ENCODE results near the gene ADAP1.
"Not testable (repeated sequence)": the region's sequence is repeated elsewhere in the genome, so short reads cannot be mapped to it uniquely, and the experiment has no call there.

Gene ADAP1

DNA sequence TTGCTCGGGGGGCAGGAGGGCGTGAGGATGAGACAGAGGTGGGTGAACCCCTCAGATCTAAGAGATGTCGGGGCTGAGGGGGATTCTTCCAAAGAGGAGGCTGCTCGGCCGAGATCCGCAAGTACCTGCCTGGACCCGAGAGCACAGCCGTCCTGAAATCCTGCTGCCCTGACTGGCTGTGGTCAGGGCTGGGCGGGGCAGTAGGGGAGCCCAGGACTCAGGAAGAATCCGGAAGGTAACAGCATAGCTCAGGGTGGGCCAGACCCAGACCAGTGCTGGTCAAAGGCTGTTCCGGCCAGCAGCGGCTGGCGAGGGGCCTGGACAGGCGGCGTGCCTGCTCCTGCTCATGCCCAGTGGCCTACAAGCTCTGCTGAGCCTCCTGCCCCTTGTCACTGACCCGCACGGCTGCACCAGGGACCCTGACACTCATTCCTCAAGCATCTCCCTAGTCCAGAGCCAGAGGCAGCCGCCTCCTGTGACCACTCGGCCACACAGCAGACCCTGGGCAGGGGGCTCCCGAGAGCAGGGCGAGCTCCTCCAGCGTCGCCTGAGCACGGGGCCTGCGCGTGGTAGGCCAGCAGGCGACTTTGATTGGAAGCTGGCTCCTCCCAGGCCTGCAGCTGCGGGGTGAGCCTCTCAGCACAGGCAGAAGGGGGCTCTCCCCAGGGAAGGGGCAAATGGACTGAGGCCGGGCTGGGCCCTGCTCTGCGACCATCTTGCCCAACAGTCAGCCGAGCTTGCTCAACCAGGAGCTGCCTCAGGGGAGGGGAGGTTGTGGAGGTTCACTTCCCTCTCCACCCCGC, 3.1 kb upstream of the ADAP1 start:
- DNase-seq = no peak

DNA sequence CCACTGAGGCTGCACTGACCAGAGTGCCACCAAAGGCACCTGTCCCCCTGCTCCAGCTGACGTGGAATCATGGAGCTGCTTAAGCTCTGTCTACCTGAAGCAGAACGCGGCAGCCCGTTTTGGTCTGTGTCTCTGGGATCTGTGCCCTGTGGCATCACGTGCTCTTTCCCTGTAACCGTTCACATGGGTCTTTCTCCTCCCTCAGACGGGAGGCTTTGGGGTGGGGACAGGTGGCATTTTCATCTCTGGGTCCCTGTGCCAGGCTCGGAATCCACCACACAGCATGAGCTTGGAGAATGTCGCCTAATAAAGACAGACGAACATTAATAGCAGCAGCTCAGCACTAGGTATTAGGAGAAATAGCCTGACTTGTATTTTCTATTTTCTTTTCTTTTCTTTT, 1.6 kb upstream of the ADAP1 start:
- no peak for DNase-seq

DNA sequence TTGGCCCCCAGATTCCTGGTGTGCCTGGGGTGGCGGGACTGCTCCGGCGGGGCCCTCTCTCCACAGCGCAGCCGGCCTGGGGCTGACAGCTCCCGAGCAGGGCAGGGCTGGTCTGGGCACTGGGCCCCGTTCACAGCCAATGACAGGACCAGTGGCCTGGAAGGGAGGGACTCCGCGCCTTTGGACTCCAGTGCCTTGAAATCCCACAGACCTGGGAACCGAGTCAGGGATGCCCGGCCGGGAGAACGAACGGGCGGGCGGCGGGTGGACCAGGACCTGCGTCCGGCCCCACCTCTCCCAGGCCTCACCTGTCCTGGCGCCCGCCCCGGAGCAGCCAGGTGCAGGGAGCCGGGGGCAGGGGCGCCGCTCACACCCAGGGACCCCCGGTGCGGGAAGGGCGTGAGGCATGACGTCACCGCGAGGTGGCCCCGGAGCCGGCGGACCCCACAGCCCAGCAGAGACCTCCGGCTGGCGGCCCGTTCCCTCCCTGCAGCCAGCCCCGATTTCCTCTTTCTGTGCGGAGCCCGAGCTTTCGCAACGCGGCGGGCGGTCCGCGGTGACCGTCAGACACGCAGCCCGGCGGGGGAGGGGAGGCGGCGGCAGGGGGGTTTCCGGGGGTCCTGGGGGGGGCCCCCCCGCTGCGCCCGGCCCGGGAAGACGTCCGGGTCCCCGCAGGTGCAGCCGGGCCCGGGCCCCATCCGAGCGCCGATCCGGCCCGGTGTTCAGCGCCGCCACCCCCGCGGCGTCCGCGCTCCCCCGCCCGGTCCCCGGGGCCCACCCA, 743 bp downstream of the ADAP1 start:
- DNase-seq = no peak

DNA sequence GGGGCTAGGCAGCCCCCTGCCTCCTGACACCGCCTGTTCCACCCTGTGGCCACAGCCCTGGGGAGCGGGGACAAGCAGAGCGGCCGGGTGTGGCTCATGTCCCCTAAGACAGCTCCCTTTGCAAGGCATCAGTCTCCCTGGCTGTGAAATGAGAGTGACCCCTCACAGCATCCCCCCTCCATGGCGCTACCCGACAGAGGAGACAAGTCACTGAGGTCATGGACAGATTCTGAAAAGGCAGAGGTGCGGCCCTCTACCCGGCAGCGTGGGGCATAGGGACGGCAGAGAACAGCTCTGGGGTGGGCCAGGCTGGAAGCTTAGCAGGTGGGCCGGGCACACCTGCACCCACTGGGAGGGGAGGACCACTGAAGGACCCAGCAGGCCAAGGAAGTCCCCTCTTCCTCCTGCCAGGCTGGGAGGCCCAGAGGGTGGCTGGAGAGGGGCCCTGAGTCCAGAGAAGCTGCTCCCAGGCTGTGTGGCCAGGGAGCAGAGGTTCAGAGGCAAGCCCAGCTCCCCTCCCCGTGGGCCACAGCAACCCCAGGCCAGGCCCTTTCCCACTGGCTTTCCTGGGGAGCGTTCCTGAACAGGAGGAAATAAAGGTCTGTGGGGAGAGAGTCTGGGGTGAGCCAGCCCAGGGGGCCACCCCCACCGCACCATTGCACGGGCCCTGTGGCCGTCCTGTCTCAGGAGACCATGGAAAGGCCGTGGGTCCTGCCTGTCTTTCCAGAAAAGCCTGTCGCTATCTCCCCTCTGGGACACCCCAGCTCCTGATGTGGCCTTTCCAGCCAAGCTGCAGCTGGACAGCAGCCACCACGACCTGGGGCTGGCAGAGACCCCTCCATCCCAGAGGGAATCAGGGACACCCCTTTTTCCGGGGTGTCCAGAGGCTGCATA, 1.7 kb downstream of the ADAP1 start:
- DNase-seq = no peak

DNA sequence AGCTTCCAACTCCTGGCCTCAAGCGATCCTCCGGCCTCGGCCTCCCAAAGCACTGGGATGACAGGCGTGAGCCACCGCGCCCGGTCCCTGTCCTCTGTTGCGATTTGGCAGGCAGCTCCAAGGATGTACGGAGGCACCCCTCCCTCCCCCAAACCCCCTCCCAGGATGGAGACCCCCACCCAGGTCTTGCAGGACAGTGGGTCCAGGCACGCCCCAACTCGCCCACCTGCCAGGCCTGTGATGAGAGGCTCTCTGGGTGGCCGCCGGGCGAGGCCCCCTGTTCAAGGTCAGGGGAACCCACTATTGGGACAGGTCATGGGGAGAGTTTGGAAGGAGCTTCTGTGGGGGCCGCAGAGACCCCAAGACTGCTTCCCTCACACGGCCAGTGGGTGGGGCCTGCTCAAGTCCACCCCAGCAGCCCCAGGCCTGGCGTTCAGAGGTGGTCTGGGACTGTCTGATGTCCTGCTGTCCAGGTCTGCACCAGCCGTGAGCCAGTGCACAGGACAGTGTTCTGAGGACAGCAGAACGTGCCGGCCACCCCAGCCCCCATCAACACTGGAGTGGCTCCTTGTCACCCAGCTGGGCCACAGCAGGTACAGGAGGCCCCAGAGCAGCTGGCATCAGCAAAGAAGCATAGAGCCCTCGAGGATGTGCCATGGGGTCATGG, 2.5 kb downstream of the ADAP1 start:
- no peak for DNase-seq

DNA sequence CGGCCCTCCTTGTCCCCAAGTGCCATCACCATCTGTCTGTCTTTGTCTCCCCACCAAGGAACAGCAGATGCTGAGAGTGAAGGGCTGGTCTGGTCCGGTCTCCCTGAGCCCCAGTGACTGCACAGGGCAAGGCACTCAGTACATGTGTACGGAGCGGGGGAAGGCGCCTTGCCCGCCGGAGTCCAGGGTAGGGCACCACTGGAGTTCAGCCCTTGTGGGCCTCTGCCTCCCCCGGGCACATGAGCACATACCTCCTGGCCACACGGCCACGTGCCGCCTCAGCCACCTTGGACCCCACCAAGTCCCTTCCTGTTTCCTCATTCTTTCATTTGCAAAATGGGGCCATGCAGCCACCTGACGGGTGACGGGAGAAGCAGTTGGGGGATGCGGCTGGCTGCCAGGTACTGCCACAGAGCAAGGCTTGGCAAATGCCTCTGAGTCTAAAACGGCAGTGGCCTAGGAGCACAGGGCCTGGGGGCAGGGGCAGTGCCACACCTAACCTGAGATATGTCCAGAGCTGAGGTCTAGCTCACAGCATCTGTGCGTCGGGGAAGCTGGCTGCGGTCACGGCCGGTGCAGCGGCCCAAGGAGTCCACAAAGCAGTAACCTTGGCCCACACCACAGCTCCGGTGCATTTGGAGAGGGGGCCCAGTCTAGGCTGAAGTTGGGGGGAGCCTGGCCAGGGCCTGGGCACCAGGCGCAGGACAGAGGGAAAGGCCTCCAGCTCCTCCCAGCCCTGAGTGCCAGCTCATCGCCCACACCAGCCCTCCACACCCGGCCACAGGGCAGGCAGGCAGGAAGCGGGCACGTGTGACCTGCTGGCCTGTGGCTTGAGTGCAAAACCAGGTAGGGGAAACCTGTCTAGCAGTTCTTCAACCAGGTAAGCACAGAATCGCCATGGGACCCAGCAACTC, 5.2 kb downstream of the ADAP1 start:
- no peak for DNase-seq

DNA sequence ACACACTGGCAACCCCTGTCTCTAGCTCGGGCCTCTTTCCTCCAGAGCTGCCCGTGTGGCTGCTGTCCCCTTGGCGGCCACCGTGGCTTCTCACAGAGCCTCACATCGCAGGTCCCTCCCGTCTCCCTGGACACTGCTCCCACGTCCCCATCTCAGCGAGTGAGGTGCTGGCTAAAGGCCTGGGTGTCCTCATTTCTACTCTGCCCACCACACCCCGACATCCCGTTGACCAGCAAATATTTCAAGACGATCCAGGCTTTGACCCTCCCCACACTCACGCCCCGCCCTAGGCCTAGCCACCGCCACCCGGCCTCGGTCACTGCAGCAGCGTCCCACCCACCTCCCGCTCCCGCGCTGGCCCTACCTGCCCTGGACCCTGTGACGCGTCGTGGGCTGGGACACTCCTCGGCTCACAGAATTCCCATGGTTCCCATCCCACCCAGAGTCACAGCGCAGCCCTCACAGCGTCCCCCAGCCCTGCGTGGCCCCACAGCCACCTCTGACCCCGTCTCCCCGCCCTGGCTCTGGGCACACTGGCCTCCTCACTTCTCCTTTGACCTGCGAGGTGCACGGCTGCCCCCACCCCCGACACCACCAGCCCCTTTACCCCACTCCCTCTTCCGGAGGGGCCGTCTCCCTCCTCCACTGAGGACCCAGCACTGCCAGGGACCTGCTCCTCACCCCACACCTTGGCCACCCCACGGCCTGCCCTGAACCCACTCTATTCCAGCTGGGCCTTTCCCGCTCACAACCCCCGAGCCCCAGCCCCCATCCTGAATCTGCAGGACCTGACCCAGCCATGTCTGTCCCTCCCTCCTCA, 6.9 kb downstream of the ADAP1 start:
- DNase-seq = no peak

DNA sequence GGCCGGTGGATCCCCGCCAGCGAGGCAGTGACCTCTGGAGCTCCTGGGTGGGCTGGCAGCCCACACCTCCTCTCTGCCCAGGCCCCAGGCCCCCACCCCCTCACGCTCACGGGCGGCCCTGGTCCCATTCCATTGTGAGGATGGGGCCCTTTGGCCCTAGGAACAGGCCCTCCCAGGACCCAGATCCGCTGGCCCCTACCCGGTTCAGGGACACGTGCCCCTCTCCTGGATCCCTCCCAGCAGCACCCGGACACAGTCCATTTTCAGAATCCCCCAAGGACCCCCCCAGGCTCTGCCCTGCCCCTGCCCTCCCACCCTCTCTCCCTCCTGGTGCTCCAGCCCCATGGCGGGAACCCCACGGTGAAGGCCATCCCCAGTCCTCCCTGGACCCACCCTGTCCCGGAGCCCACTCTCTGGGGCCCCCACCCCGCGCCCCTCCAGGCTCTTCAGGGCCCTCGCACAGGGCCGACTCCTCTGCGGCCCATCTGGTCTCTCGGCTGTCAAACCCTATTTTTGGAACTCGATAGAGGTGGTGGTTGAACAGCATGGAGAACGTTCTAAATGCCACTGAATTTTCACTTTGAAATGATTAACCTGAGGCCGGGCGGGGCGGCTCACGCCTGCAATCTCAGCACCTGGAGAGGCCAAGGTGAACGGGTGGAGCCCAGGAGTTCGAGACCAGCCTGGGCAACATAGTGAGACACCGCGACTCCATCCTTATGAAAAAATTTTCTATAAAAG, 8.1 kb downstream of the ADAP1 start:
- DNase-seq = no peak

DNA sequence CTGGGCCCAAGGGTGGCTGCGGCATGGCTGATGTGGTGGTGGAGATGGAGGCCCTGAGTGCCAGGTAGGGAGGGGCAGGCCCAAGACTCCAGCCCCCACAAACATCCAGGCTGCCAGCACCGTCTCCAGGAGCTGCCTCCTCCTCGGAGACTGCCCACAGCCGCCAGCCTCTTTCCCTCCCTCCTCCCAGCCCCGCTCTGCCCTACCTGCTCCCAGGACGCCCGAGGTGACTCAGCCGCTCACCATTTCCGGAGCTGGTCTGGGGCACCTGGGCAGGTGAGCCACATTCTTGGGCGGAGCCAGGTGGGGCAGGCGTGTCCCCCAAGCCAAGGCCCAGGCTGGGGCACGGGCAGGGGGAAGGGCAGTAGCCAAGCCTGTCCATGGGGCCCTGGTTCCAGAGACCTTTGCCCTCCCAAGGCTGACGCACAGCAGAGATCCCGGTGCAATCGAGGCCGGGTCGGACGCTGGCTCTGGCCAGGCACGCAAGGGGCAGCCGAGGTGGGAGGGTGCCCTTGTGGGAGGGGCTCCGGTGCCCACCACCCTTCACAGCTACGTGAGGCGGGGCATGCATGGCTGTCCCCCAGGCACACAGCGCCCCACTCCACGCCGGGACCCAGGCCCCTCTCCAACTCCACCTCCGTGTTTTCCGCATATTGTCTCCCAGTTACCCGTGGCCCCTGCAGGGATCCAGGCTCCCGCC, 8.8 kb downstream of the ADAP1 start:
- no peak for DNase-seq

DNA sequence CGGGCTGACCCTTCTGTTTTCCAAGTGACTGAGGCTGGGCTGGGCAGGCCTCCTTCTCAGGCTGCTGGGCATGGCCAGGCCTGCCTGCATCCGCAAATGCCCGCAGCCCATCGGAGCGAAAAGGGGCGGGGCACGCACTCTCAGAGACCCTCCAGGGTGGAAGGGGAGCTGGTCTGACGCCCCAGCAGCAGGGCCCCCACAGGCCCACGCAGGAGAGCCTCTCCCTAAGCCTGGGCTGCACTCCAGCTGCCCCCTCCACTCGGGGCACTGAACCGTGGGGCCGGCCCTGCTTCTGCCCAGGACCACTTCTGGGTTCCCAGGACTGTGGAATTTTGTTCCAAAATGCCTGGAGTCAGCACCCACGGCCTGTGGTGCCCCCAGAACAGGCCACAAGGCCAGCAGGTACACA, 9.3 kb downstream of the ADAP1 start:
- no peak for DNase-seq

DNA sequence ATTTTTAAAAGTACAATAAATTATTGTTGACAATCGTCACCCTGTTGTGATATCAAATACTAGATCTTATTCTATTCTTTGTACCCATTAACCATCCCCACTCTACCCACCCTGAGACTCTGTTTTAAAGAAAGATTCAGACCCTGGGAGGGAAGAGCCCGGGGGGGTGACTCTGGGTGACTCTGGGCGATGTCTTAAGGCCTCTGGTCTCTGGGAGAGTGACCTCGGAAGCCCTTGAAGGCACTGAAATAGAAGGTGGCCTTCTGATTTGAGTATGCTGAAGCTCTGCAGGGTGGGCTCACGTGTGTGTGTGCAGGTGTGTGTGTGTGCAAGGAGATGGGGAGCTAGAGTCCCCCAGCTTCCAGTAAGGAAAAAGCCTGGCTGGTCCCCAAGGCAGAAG, 9.7 kb downstream of the ADAP1 start:
- DNase-seq = no peak

DNA sequence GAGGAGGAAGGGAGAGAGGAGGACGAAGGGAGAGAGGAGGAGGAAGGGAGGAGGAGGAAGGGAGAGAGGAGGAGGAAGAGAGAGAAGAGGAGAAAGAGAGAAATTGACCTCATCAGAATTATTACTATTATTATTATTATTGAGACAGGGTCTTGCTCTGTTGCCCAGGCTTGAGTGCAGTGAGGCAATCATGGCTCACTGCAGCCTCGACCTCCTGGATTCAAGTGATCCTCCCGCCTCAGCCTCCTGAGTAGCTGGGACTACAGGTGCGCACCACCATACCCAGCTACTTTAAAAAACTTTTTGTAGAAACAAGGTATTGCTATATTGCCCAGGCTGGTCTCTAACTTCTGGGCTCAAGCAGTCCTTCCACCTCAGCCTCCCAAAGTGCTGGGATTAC, 10.7 kb downstream of the ADAP1 start:
- DNase-seq = not testable (repeated sequence)

DNA sequence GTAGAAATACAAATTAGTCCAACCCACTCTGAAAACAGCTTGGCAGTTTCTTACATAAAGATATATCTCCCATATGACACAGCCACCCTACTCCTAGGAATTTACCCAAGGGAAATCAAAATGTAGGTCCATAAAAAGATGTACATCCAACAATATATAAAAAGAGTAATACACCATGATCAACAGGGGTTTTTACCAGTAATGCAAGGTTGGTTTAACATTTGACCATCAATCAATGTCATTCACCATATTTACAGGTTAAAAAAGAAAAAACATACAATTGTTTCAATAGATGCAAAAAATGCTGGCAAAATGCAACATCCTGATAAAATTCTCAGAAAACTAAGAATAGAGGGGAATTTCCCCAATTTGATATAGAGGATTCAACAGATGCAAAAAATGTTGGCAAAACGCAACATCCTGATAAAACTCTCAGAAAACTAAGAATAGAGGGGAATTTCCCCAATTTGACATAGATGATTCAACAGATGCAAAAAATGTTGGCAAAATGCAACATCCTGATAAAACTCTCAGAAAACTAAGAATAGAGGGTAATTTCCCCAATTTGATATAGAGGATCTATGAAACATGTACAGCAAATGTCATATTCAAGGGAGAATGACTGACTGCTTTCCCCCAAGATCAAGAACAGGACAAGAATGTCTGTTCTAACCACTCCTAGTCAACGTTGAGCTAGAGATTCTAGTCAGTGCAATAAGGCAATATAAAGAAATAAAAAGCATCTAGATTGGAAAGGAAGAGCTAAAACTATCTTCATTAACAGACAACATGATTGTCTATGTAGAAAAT, 13.7 kb downstream of the ADAP1 start:
- no peak for DNase-seq

DNA sequence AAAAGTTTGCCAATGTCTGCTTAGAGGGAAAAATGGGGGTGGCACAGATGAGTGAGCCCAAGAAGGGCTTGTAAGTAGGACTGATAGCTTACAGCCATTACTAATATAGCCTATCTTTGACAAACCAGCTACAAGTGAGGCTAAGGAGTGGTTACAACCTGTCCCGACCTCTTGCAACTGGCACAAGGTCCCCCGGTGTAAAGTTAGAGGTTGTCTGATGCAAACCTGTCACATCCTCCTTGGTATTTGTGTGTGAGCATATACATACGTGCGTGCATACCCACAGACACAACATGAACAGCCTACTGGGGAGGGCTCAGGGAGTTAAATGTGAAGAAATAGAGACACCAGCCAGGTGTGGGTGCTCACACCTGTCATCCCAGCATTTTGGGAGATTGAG, 14.6 kb downstream of the ADAP1 start:
- DNase-seq = no peak

DNA sequence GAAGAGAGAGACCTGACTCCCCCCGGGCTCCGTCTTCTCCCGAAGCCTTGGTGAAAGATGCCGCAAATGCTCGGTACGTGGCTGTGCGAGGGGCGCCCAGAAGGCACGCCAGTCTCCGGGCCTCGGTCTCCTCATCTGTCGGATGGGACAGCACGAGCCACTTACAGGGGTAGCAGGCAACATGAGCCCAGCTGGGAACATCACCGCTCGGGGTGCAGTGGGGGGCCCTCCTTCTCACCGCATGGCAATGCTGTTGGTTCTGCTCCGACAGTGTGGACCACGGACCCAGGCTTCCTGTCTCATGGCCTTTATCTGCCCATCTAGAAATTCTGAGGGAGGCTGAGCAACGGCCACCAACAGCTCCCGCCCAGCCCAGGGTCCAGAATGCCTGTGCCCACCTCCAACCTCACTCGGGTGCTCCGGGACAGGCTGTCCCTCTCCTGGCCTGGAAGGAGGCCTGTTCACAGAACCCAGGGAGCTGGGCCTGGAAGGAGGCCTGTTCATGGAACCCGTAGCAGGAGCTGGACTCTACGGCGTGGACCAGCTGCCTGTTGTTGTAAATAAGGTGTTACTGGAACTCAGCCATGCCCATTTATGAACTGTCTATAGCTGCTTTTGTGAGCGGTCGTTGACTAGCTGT, 15.8 kb downstream of the ADAP1 start:
- DNase-seq = no peak

DNA sequence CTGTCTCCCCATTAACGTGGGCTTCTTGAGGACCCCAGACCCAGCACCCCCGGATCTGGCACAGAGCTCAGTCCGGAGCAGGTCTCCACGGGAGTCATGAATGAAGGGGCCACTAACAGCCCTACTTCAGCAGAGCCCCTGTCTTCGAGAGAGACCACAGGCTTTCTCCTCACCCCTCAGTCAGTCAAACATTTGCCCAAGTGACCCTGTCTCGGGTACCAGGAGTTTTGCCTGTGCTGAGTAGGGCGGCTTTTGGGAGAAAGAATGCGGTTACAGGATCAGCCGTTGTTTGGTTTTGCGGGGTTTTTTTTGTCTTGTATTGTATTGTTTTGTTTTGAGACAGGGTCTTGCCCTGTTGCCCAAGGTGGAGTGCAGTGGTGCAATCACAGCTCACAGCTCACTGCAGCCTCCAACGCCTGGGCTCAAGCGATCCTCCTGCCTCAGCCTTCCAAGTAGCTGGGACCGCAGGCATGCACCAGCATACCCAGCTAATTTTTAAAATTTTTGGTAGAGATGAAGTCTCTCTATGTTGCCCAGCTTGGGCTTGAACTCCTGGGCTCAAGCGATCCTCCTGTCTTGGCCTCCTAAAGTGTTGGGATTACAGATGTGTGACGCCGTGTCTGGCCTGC, 16.5 kb downstream of the ADAP1 start:
- DNase-seq = no peak

DNA sequence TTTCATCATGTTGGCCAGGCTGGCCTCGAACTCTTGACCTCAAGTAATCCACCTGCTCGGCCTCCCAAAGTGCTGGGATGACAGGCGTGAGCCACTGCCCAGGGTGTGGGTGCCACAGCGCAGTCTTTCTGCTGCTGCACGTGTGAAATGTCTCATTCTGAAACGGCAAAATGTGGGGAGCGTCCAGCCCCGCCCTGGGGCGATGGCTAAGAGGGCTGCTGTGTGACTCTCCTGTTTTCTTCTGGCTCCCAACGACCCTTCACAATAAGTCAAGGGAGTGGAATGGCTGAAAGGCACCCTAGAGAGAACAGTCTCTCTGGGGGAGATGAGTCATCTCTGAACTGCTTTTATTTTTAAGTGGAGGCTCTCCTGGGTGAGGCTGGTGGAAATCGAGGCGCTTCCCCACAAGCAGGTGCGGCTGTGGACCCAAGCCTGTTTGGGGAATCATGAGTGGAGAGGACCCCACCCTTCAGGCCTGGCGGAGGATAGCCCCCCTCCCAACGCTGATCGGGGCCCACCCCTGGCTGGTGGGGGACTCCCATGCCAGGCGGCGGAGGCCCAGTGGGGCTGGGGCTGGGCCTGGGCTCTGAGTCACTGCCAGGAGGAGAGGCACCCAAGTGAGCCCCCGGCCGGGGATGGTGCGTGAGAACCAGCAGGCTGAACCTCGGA, 18.0 kb downstream of the ADAP1 start:
- DNase-seq = no peak

Data from NCI-H524 treated with DMSO at 0.1 percent for 48 hours (cell line).